GM12873 (cell line): ENCODE results near the gene RASSF7.

Source experiments
- TF ChIP-seq, protein P1 (sequence below): IDR thresholded peaks from 2 replicates; pipeline ENCODE4 v1.5.1; 2012; ENCODE audit warnings: low read depth, mild to moderate bottlenecking, moderate library complexity, low read length, control low read depth; ENCODE audit not compliant: insufficient read depth; ENCODE audit errors: missing control alignments

The RASSF7 gene

DNA sequence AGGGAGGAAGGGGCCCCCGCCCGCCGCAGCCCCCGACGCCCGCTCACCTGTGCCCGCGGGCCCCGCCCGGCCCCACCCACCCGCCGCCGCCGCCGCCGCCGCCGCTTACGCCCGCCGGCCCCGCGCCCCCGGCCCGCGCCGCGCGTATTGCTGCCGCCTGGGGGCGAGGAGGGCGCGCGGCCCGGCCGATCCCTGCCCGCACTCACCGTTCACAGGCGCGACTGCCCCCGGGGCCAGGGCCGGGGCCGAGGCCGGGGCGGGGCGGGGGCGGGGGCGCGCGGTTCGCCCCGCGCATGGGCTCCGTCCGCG lies 25.6 kb upstream of the RASSF7 start:
- TF ChIP-seq, protein P1, sequence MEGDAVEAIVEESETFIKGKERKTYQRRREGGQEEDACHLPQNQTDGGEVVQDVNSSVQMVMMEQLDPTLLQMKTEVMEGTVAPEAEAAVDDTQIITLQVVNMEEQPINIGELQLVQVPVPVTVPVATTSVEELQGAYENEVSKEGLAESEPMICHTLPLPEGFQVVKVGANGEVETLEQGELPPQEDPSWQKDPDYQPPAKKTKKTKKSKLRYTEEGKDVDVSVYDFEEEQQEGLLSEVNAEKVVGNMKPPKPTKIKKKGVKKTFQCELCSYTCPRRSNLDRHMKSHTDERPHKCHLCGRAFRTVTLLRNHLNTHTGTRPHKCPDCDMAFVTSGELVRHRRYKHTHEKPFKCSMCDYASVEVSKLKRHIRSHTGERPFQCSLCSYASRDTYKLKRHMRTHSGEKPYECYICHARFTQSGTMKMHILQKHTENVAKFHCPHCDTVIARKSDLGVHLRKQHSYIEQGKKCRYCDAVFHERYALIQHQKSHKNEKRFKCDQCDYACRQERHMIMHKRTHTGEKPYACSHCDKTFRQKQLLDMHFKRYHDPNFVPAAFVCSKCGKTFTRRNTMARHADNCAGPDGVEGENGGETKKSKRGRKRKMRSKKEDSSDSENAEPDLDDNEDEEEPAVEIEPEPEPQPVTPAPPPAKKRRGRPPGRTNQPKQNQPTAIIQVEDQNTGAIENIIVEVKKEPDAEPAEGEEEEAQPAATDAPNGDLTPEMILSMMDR: no peak

DNA sequence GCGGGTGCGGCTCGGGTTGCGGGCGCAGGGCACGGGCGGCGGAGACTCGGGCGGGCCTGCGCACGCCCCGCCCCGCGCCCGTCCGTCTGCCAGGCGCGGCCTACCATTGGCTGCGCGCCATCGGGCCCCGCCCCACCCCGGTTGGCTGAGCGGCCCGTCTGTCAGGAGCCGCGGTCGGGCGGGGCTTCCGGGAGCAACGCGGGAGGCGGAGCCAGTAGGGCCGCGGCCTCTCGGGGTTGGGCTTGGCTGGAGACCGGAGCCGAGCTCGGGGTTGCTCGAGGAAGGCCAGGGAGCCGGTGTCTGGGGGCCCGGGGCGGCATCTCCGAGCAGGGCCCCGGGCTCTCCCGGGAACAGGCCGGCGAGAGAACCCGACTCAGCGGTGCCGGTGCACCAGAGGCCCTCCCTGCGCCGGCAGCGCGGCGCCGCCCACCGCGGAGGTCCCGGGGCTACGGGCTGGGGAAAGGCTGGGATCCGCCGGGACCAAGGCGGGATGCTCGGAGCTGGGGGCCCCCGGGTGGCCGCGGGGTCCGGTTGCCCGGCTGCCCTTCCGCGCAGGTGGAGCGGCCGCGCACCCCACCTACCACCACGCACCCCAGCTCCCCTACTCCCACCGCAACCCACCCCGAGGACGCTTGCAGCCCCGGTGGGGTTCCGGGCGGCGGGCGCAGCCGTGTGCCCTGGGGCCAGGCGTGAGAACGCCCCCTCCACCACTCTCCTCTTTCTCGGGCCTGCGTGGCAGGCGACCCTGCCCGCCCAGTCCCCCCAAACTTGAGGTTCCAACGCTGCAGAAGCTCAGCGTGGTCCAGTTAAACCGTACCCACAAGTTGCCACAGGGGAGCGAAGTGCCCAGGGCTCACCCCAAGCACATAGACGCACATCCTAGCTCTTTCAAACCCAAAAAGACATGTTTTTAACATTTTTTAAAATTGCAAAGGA lies 25.0 kb upstream of the RASSF7 start, which contains the start of gene HRAS:
TSS of gene HRAS (minus strand) at position 58 of the 936 bp plus-strand sequence.
- TF ChIP-seq, protein P1: no peak

DNA sequence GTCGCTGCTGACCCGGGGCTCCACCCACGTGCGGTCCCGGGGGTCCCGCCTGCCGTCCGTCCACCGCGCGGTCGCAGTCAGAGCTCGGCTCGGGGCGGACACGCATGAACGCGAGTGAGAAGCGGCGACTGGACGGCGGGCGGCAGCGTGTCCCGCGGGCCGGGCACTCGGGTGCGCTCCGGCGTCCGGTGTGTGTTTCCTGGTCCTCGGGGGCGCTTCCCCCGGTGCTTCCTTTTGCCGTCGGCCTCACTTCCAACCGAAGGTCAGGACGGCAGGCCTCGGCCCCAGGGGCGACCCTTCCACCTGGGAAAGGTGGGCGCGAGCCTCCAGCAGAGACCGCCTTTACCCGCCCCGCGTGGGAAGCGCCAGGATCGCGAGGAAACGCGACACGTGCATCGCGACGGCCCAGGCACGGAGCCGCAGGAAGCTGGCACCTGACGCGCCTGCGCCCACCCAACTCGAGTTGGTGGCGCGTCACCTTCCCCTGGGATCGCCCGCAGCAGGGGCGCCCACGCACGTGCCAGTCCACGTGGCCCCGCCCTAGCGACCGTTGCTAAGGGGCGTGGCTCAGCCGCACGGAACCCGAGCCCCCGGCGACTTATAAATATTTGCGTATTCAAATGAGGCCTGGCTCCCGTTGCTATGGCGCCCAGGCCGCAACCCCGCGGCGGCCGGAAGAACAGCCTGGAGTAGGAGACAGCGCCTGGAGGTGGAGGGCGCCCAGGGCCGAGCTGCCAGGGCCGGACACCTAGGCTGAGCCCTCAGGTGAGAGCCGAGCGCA lies 23.7 kb upstream of the RASSF7 start, which contains the start of gene LRRC56:
TSS of gene LRRC56 (plus strand) at position 687 of the 781 bp plus-strand sequence. CDS start 3,158 bp downstream, outside the sequence.
- TF ChIP-seq, protein P1: no peak

DNA sequence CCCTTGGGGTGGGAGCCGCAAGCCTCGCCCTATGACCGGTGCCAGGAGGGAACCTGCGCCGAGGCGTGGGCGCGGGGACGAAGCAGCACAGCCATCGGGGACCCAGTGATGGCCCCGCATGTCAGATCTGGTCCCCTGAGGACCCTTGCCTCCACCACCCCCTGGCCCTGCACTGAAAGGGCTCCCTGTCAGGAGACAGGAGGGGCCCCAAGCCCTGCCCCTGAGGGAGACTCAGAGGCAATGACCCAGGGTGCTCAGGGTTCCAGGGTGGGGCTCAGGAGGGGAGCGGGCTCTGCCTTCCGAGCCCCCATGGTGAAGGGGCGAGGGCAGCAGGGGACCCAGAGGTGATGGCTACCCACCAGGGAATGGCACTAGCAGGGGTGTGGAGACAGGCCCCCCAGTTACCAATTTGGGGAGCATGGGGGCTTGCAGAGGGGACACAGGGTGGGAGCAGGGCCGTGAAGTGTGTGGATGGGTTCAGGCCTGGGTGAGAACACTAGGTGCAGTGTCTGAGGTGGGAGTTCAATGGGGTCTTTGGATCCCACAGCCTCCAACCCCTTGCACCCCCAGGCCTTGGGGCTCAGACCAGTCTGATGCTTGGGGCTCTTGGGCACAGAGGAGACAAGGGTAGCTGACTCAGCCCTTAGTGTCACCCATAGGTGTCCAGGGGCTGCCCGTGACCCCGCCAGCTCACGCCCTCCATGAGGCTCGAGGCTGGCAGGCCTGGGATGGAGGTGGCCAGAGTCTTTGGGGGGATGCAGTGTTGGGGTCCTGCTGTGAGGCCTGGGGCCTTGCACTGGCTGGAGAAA lies 22.9 kb upstream of the RASSF7 start:
- TF ChIP-seq, protein P1: no peak

DNA sequence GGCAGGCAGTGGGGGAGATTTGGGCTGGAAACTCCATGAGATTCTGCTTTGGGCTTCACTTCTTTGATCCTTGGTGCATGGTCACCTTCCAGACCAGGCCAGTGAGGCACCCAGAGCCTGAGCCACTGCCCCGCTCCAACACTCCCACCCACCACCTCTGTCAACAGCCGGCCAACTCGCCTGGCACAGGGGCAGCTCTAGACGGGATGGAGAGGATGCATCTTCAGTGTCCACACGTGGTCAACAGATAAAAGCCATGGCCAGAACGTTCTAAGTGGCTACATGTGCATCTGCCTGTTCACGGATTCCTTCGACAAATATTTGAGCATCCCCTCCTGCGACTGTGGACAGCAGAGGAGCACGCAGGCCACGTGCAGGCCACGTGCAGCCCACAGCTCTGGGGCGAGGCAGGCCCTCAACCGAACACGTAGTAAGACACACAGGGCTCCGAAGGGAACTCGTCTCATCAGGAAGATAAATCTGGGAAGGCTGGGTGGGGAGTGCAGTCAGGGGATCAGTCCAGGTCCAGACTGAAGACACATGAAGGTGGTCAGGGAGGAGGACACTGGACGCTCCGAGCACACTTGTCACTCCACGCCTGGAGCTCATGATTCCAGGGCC lies 22.2 kb upstream of the RASSF7 start:
- TF ChIP-seq, protein P1: no peak

DNA sequence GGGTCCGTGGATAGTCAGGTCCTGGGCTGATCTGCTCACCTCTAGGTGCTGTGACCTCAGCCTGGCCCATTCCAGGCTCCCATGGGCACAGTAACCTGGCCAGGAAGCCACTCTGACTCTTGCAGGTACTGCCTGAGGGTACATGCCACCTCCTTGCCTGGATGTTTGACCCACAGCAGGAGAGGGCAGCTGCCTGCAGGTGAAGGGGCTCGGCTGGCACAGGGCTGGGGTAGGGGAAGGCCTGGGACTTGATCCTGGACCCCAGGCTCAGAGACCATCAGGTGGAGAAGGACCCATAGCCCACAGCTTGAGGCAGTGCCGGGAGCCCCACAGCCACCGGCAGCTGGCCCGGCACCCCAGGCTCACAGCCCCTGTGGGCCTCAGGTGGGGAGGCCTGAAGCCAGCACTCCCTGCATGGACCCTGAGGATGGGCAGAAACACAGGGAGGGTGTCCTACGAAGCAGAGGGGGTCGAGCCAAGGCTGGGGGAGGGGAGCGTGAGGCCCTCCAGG lies 20.7 kb upstream of the RASSF7 start:
- TF ChIP-seq, protein P1: no peak
